H1 (cell line): ENCODE data around the gene RBM46. TPM values are rescaled to one million over a fixed set of nuclear protein-coding genes. Genes with fewer than 3 reads are reported as not detected.
A peak's percentile ranks its signal among the peaks of the same experiment; 100 is the strongest.

Experiments
- CTCF ChIA-PET: fragments of 300-600 bp; sonication (Branson Sonifier 250); formaldehyde crosslinking; loops from one replicate; lab custom pipeline; 2021; ENCODE audit not compliant: partially characterized antibody; lab: Charles Lee
- POLR2A ChIA-PET: fragments of 300-600 bp; sonication (Branson Sonifier 250); formaldehyde crosslinking; loops from one replicate; lab custom pipeline; 2021; ENCODE audit warnings: inconsistent platforms; ENCODE audit not compliant: partially characterized antibody; lab: Charles Lee
- DNase-seq, 2 experiments: peaks; one replicate each; pipeline versions ENCODE4 v3.0.0 to v3.0.0-alpha.2; 2010 to 2022; ENCODE audit warnings: low spot score in 2 of 2, low read depth in 1 of 2, mixed read lengths in 1 of 2
- FAIRE-seq: peaks from 2 replicates; lab custom pipeline; 2011; peaks lifted over from hg19 to GRCh38; lab: Jason Lieb, UNC
- H2AFZ ChIP-seq: 2 replicates; pipeline ENCODE4 v1.8.1; 2012; ENCODE audit warnings: low read length, inconsistent platforms
- H2AK5ac ChIP-seq: 2 replicates; pipeline ENCODE4 v1.6.1; 2013; ENCODE audit warnings: low read depth, low read length
- H2BK120ac ChIP-seq: replicated peaks from 2 replicates; pipeline ENCODE3; 2013; ENCODE audit warnings: low read depth, low read length, inconsistent platforms
- H2BK12ac ChIP-seq: 2 replicates; pipeline ENCODE4 v1.6.1; 2013; ENCODE audit warnings: low read depth, low read length
- H2BK15ac ChIP-seq: 2 replicates; pipeline ENCODE4 v1.6.1; 2013; ENCODE audit warnings: low read length
- H2BK20ac ChIP-seq: 2 replicates; pipeline ENCODE4 v1.6.1; 2013; ENCODE audit warnings: low read length
- H2BK5ac ChIP-seq: 2 replicates; pipeline ENCODE4 v1.6.1; 2013; ENCODE audit warnings: low read depth, low read length
- H3K14ac ChIP-seq: 2 replicates; pipeline ENCODE4 v1.6.1; 2013; ENCODE audit warnings: inconsistent platforms; ENCODE audit not compliant: insufficient read length
- H3K18ac ChIP-seq: 2 replicates; pipeline ENCODE4 v1.6.1; 2013; ENCODE audit warnings: low read length; ENCODE audit errors: extremely low read depth
- H3K23ac ChIP-seq: 2 replicates; pipeline ENCODE4 v1.6.1; 2013; ENCODE audit warnings: inconsistent platforms; ENCODE audit not compliant: insufficient read length
- H3K23me2 ChIP-seq: 2 replicates; pipeline ENCODE4 v1.6.1; 2013; ENCODE audit warnings: low read depth, low read length
- H3K27ac ChIP-seq: 2 replicates; pipeline ENCODE4 v1.6.1; 2011; ENCODE audit warnings: low read depth, low read length, inconsistent platforms
- H3K27me3 ChIP-seq, 4 experiments: replicated peaks in 1 of 4; 1 replicate in 1 of 4; 2 replicates in 3 of 4; pipeline versions ENCODE4 v1.6.1 to v1.8.1; 2011 to 2013; ENCODE audit warnings: low read length in 3 of 4, mild to moderate bottlenecking in 3 of 4, inconsistent platforms in 2 of 4, mixed read lengths in 2 of 4, moderate library complexity in 1 of 4; ENCODE audit not compliant: control insufficient read depth in 3 of 4, insufficient read depth in 3 of 4; ENCODE audit errors: extremely low read depth in 1 of 4
- H3K36me3 ChIP-seq, 4 experiments: 2 replicates each; pipeline versions ENCODE4 v1.6.1 to v1.8.1; 2011 to 2013; ENCODE audit warnings: mild to moderate bottlenecking in 4 of 4, low read length in 3 of 4, moderate library complexity in 2 of 4, control low read depth in 1 of 4, inconsistent platforms in 1 of 4; ENCODE audit not compliant: insufficient read depth in 4 of 4, control insufficient read depth in 2 of 4
- H3K4ac ChIP-seq: replicated peaks from 2 replicates; pipeline ENCODE3; 2013; ENCODE audit warnings: low read length, low read depth, mixed read lengths, inconsistent platforms; ENCODE audit not compliant: insufficient read length
- H3K4me1 ChIP-seq, 4 experiments: replicated peaks in 1 of 4; 1 replicate in 1 of 4; 2 replicates in 3 of 4; pipeline versions ENCODE4 v1.6.1 to v1.8.1; 2011 to 2013; ENCODE audit warnings: low read length in 3 of 4, inconsistent platforms in 2 of 4, mixed read lengths in 1 of 4; ENCODE audit not compliant: insufficient read depth in 4 of 4, control insufficient read depth in 3 of 4
- H3K4me2 ChIP-seq, 2 experiments: 2 replicates each; pipeline versions ENCODE4 v1.6.1 to v1.8.1; 2011 to 2013; ENCODE audit warnings: low read depth in 2 of 2, low read length in 2 of 2, control low read depth in 1 of 2, inconsistent platforms in 1 of 2, mild to moderate bottlenecking in 1 of 2; ENCODE audit not compliant: insufficient read depth in 1 of 2
- H3K4me3 ChIP-seq, 4 experiments: fragments of 200-600, 300-600 bp in 1 of 4; sonication (generic), shearing (Covaris generic), sonication (Bioruptor Twin) in 1 of 4; 2 replicates each; pipeline versions ENCODE4 v1.5.1 to v1.8.1; 2011 to 2016; ENCODE audit warnings: low read length in 4 of 4, low read depth in 3 of 4, control low read depth in 2 of 4, inconsistent platforms in 2 of 4, mild to moderate bottlenecking in 2 of 4, mixed read lengths in 1 of 4, moderate library complexity in 1 of 4; ENCODE audit not compliant: insufficient read depth in 2 of 4; ENCODE audit errors: extremely low read depth in 1 of 4
- H3K56ac ChIP-seq: replicated peaks from 2 replicates; pipeline ENCODE3; 2013; ENCODE audit warnings: low read depth, mild to moderate bottlenecking, mixed read lengths, low read length, inconsistent platforms; ENCODE audit not compliant: insufficient read length
- H3K79me1 ChIP-seq: 2 replicates; pipeline ENCODE4 v1.6.1; 2013; ENCODE audit warnings: low read depth, low read length, control low read depth
- H3K79me2 ChIP-seq, 2 experiments: 2 replicates each; pipeline versions ENCODE4 v1.6.1 to v1.8.1; 2012 to 2013; ENCODE audit warnings: low read length in 2 of 2, mild to moderate bottlenecking in 2 of 2, inconsistent platforms in 1 of 2; ENCODE audit not compliant: insufficient read depth in 2 of 2, control insufficient read depth in 1 of 2
- H3K9ac ChIP-seq, 4 experiments: replicated peaks in 1 of 4; 1 replicate in 1 of 4; 2 replicates in 3 of 4; pipeline versions ENCODE4 v1.6.1 to v1.8.1; 2011 to 2013; ENCODE audit warnings: low read depth in 3 of 4, low read length in 3 of 4, control low read depth in 2 of 4, mild to moderate bottlenecking in 2 of 4, moderate library complexity in 2 of 4, inconsistent platforms in 1 of 4; ENCODE audit errors: extremely low read depth in 1 of 4
- H3K9me3 ChIP-seq, 2 experiments: 2 replicates each; pipeline versions ENCODE4 v1.6.1 to v1.8.1; 2012 to 2013; ENCODE audit warnings: mild to moderate bottlenecking in 2 of 2, moderate library complexity in 2 of 2, control low read depth in 1 of 2, inconsistent platforms in 1 of 2, low read depth in 1 of 2, low read length in 1 of 2, mixed read lengths in 1 of 2; ENCODE audit not compliant: insufficient read depth in 2 of 2
- H4K20me1 ChIP-seq, 2 experiments: replicated peaks in 1 of 2; 2 replicates each; pipeline versions ENCODE3 to v1.8.1; 2011 to 2013; ENCODE audit warnings: inconsistent platforms in 2 of 2, low read length in 2 of 2, mild to moderate bottlenecking in 1 of 2; ENCODE audit not compliant: insufficient read depth in 2 of 2, control insufficient read depth in 1 of 2
- H4K5ac ChIP-seq: 2 replicates; pipeline ENCODE4 v1.6.1; 2013; ENCODE audit warnings: low read length, low read depth, mixed read lengths, inconsistent platforms; ENCODE audit not compliant: insufficient read length
- H4K8ac ChIP-seq: 2 replicates; pipeline ENCODE4 v1.8.0; 2013; ENCODE audit warnings: mild to moderate bottlenecking, moderate library complexity, low read length, inconsistent platforms; ENCODE audit not compliant: insufficient read depth; ENCODE audit errors: extremely low read depth
- H4K91ac ChIP-seq: replicated peaks from 2 replicates; pipeline ENCODE3; 2013; ENCODE audit warnings: low read length, mixed read lengths, inconsistent platforms; ENCODE audit not compliant: insufficient read length
- BRCA1 ChIP-seq: IDR thresholded peaks from 2 replicates; pipeline ENCODE4 v1.6.1; 2012; ENCODE audit warnings: low read depth, low read length, improper control_type of control experiment
- CHD1 ChIP-seq: IDR thresholded peaks from 2 replicates; pipeline ENCODE4 v1.6.1; 2012; ENCODE audit warnings: low read depth, low read length, improper control_type of control experiment
- CHD2 ChIP-seq: IDR thresholded peaks from 2 replicates; pipeline ENCODE4 v1.6.1; 2012; ENCODE audit warnings: low read length, improper control_type of control experiment
- EZH2 ChIP-seq: fragments of 200-600 bp; sonication (generic); IDR thresholded peaks from 2 replicates; pipeline ENCODE4 v1.7.1; 2012; ENCODE audit warnings: low read depth, mild to moderate bottlenecking, moderate library complexity, low read length, inconsistent platforms; ENCODE audit not compliant: severe bottlenecking
- GTF2F1 ChIP-seq: IDR thresholded peaks from 2 replicates; pipeline ENCODE4 v1.6.1; 2012; ENCODE audit warnings: low read depth, low read length, improper control_type of control experiment, borderline replicate concordance
- HDAC2 ChIP-seq, 2 experiments: fragments of 300-600 bp in 1 of 2; sonication (generic) in 1 of 2; IDR thresholded peaks; 2 replicates each; pipeline ENCODE4 v1.6.1; 2011 to 2012; ENCODE audit warnings: low read depth in 2 of 2, low read length in 2 of 2, mild to moderate bottlenecking in 2 of 2, moderate library complexity in 2 of 2, borderline replicate concordance in 1 of 2, inconsistent platforms in 1 of 2
- KDM4A ChIP-seq: IDR thresholded peaks from one replicate; pipeline ENCODE4 v1.7.1; 2012; ENCODE audit warnings: low read depth, mild to moderate bottlenecking, moderate library complexity, low read length, inconsistent platforms; ENCODE audit not compliant: severe bottlenecking
- RAD21 ChIP-seq, 2 experiments: IDR thresholded peaks in 1 of 2; conservative IDR thresholded peaks in 1 of 2; 2 replicates each; pipeline ENCODE4 v1.6.1; 2011; ENCODE audit warnings: low read depth in 2 of 2, low read length in 2 of 2, improper control_type of control experiment in 1 of 2, inconsistent platforms in 1 of 2, mild to moderate bottlenecking in 1 of 2, moderate library complexity in 1 of 2
- RNF2 ChIP-seq: fragments of 200-900, 300-1000 bp; sonication (generic); IDR thresholded peaks from 2 replicates; pipeline ENCODE4 v1.7.1; 2016; ENCODE audit warnings: borderline replicate concordance, low read depth, mild to moderate bottlenecking, antibody characterized with exemption, low read length; ENCODE audit not compliant: poor library complexity, severe bottlenecking; ENCODE audit errors: missing control alignments
- SP2 ChIP-seq: IDR thresholded peaks from 2 replicates; pipeline ENCODE4 v1.6.1; 2012; ENCODE audit warnings: mild to moderate bottlenecking, low read length, inconsistent platforms
- TBP ChIP-seq: IDR thresholded peaks from 2 replicates; pipeline ENCODE4 v1.6.1; 2011; ENCODE audit warnings: low read depth, low read length, improper control_type of control experiment
- WGBS, 2 experiments: shearing (Covaris generic) in 1 of 2; methylation state at CpG; one replicate each; pipeline versions ENCODE4 v1.1.6 to v1.1.7; 2013 to 2015; ENCODE audit warnings: low lambda C conversion rate in 2 of 2, mixed read lengths in 2 of 2, inconsistent platforms in 1 of 2, low coverage in 1 of 2, missing lambda C conversion rate in 1 of 2; ENCODE audit not compliant: insufficient replicate concordance in 2 of 2, insufficient coverage in 1 of 2, insufficient read length in 1 of 2; ENCODE audit errors: extremely low coverage in 1 of 2, missing lambda C conversion rate in 1 of 2; 5-methylcytosine and 5-hydroxymethylcytosine counted together
- polyA plus RNA-seq, 7 experiments: library from polyadenylated mRNA; depleted of rRNA in 3 of 7; stranded (reverse) in 5 of 7; unstranded in 2 of 7; fragments of >200 nt in 5 of 7; fragments of 200-250 nt in 2 of 7; gene quantifications; 1 replicate in 5 of 7; 2 replicates in 1 of 7; 4 replicates in 1 of 7; pipeline versions ENCODE4 v1.2.1 to v1.2.3, GENCODE V29; 2011 to 2013; ENCODE audit warnings: missing spikeins in 2 of 7, mixed read lengths in 2 of 7
- total RNA-seq: library from RNA; stranded (reverse); fragmentation: NEBNext Ultra II Directional; extraction: Animal tissue kit (Norgen Biotek cat#: 25700); gene quantifications from 2 replicates; pipeline ENCODE4 v1.2.1, GENCODE V29; 2021
- TF ChIP-seq, protein P1 (sequence below): IDR thresholded peaks from 2 replicates; pipeline ENCODE4 v1.6.1; 2012; ENCODE audit warnings: inconsistent platforms

Gene RBM46
- total and polyA plus RNA-seq, 2 of the 8 experiments (the other 6 are each of a cell fraction or from before 2014, with no cell fraction given), result 0.12 to 0.54 TPM

DNA sequence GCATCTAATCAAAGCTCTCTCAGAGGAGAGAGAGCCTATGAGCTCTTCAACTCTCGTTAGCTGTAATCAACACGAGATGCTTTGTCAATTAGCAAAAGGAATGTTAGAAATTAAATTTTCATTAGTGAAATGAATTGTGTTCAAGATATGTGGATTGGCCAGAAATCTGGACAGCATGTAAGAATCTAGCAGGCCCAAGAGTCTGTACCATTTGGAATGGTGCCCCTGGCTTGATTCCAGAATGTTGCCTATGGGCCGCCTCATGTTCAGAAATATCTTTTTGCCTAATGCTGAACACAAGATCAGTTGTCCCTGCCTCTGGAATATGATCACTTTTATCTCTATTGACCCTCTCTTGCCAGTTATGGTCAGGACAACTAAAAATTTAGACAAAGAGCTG lies 88.2 kb downstream of the RBM46 start:
- DNase-seq (no peak), FAIRE-seq (no peak)
- Histone ChIP-seq H3K4me3 (no peak overlapping the region), H2BK120ac (peak overlapping the region; percentile 80), H4K5ac (no peak overlapping the region), H3K4ac (no peak overlapping the region), H3K27ac (no peak overlapping the region), H3K4me2 (no peak overlapping the region), H3K23ac (no peak overlapping the region), H3K4me1 (peaks cover 0 to 7% (median 4%) of the 10 kb centered on the region in 4 experiments; a peak in 5 of 7 replicates), H3K27me3 (no peaks in the 10 kb centered on the region), H3K14ac (no peak overlapping the region), H3K18ac (no peak overlapping the region), H2BK15ac (no peak overlapping the region), H4K20me1 (no peaks in the 10 kb centered on the region), H2BK12ac (no peak overlapping the region), H4K8ac (no peak overlapping the region), H2BK20ac (no peak overlapping the region), H3K23me2 (no peaks in the 10 kb centered on the region; the same call in 1 of the 2 replicates), H2AK5ac (no peak overlapping the region), H2AFZ (no peak overlapping the region), H3K79me2 (no peaks in the 10 kb centered on the region), H3K9ac (no peak overlapping the region), H2BK5ac (no peak overlapping the region), H3K79me1 (no peaks in the 10 kb centered on the region), H4K91ac (no peak overlapping the region), H3K9me3 (peaks cover 11 to 12% of the 10 kb centered on the region in 2 experiments), H3K36me3 (peaks cover 0 to 3% (median 0%) of the 10 kb centered on the region in 4 experiments; a peak in 1 of 8 replicates), H3K56ac (no peak overlapping the region)
- WGBS, 2 experiments, result 92% methylated on average over 3 of the region's 3 CpGs; no CpG with 5 or more reads in 1 of the 2 experiments
- POLR2A ChIA-PET, result no interaction called here
- CTCF ChIA-PET, result interaction anchor here (0.7 to 5.8 kb wide), 9 partner anchors 11 to 320 kb away, joined by 3 to 27 read pairs (median 4); no protein-coding TSS in a partner anchor
- TF ChIP-seq GTF2F1 (no peak), RNF2 (no peak), EZH2 (no peak), BRCA1 (no peak), HDAC2 (IDR thresholded peaks at IDR 0.05; ENCODE audit: borderline replicate concordance in 1 of 2, low read depth in 2 of 2, low read length in 2 of 2) (no peak), RAD21 (IDR thresholded peaks at IDR 0.05 in 1 of 2, conservative IDR thresholded peaks at IDR 0.05 in 1 of 2; ENCODE audit: low read depth in 2 of 2, low read length in 2 of 2) (no peak), CHD1 (no peak), SP2 (no peak), KDM4A (no peak), TBP (no peak), CHD2 (no peak)
- TF ChIP-seq, protein P1, sequence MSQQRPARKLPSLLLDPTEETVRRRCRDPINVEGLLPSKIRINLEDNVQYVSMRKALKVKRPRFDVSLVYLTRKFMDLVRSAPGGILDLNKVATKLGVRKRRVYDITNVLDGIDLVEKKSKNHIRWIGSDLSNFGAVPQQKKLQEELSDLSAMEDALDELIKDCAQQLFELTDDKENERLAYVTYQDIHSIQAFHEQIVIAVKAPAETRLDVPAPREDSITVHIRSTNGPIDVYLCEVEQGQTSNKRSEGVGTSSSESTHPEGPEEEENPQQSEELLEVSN, result no peak
